Neural cell (in vitro differentiated cells): ENCODE data around the gene BTAF1. TPM values are rescaled to one million over a fixed set of nuclear protein-coding genes. Genes with fewer than 3 reads are reported as not detected.

Source experiments
- H2AFZ ChIP-seq: fragments of 200-600, 300-800 bp; sonication (generic), shearing (Covaris generic); 2 replicates; pipeline ENCODE4 v1.6.0; 2014; ENCODE audit warnings: low read depth, mild to moderate bottlenecking, antibody characterized with exemption, low read length, moderate library complexity
- H3F3A ChIP-seq: fragments of 200-600 bp; shearing (Covaris generic); 2 replicates; pipeline ENCODE4 v1.6.1; 2016; ENCODE audit warnings: mild to moderate bottlenecking, moderate library complexity, mixed read lengths, antibody characterized with exemption, low read length; ENCODE audit not compliant: insufficient read depth, poor library complexity, severe bottlenecking
- H3K27ac ChIP-seq: fragments of 200-600, 300-800 bp; sonication (generic), shearing (Covaris generic); 2 replicates; pipeline ENCODE4 v1.5.1; 2014; ENCODE audit warnings: mild to moderate bottlenecking, low read length, moderate library complexity
- H3K27me3 ChIP-seq: fragments of 300-800, 200-600 bp; sonication (generic), shearing (Covaris generic); 2 replicates; pipeline ENCODE4 v1.6.0; 2014; ENCODE audit warnings: mild to moderate bottlenecking, low read depth, low read length, moderate library complexity; ENCODE audit not compliant: insufficient read depth
- H3K36me3 ChIP-seq: fragments of 300-800, 200-600 bp; sonication (generic), shearing (Covaris generic); 2 replicates; pipeline ENCODE4 v1.5.1; 2014; ENCODE audit warnings: mild to moderate bottlenecking, antibody characterized with exemption, low read length, moderate library complexity; ENCODE audit not compliant: insufficient read depth
- H3K4me2 ChIP-seq: fragments of 300-800, 200-600 bp; sonication (generic), shearing (Covaris generic); 2 replicates; pipeline ENCODE4 v1.6.0; 2014; ENCODE audit warnings: mild to moderate bottlenecking, low read length
- H3K4me3 ChIP-seq: fragments of 300-800, 200-600 bp; sonication (generic), shearing (Covaris generic); 2 replicates; pipeline ENCODE4 v1.5.1; 2014; ENCODE audit warnings: mild to moderate bottlenecking, low read length, moderate library complexity
- H3K79me2 ChIP-seq: fragments of 200-600 bp; shearing (Covaris generic); replicated peaks from 2 replicates; pipeline ENCODE4 v1.6.0; 2014; ENCODE audit warnings: mild to moderate bottlenecking, low read length, moderate library complexity; ENCODE audit not compliant: insufficient read depth
- H3K9ac ChIP-seq: fragments of 300-800, 200-600 bp; sonication (generic), shearing (Covaris generic); 2 replicates; pipeline ENCODE4 v1.6.1; 2016; ENCODE audit warnings: mild to moderate bottlenecking, low read length, mixed read lengths
- H3K9me2 ChIP-seq: fragments of 200-600 bp; shearing (Covaris generic); 2 replicates; pipeline ENCODE4 v1.6.1; 2016; ENCODE audit warnings: mild to moderate bottlenecking, low read length, mixed read lengths; ENCODE audit not compliant: insufficient read depth
- H3K9me3 ChIP-seq: fragments of 200-600, 300-800 bp; sonication (generic), shearing (Covaris generic); 2 replicates; pipeline ENCODE4 v1.6.1; 2016; ENCODE audit warnings: mild to moderate bottlenecking, mixed run types, low read length, moderate library complexity, mixed read lengths
- H4K20me1 ChIP-seq: fragments of 200-600 bp; shearing (Covaris generic); 2 replicates; pipeline ENCODE4 v1.6.1; 2016; ENCODE audit warnings: mild to moderate bottlenecking, mixed run types; ENCODE audit not compliant: insufficient read depth
- CTCF ChIP-seq: fragments of 450-650 bp; IDR thresholded peaks from 2 replicates; pipeline ENCODE4 v1.5.1; 2014; ENCODE audit warnings: antibody characterized with exemption, mild to moderate bottlenecking, moderate library complexity; ENCODE audit not compliant: poor library complexity, severe bottlenecking
- EP300 ChIP-seq: fragments of 450-650 bp; conservative IDR thresholded peaks from 2 replicates; pipeline ENCODE4 v1.6.1; 2014; ENCODE audit warnings: antibody characterized with exemption, mild to moderate bottlenecking, moderate library complexity; ENCODE audit not compliant: poor library complexity, severe bottlenecking
- EZH2 ChIP-seq: fragments of 200-600, 300-800 bp; shearing (Covaris generic), sonication (generic); IDR thresholded peaks from 2 replicates; pipeline ENCODE4 v1.6.1; 2014; ENCODE audit warnings: antibody characterized with exemption, low read length, borderline replicate concordance, mild to moderate bottlenecking; ENCODE audit not compliant: insufficient read depth, poor library complexity, severe bottlenecking
- MXI1 ChIP-seq: fragments of 450-650 bp; conservative IDR thresholded peaks from 2 replicates; pipeline ENCODE4 v1.6.1; 2014; ENCODE audit warnings: antibody characterized with exemption, mild to moderate bottlenecking; ENCODE audit not compliant: poor library complexity, severe bottlenecking
- POLR2AphosphoS5 ChIP-seq: IDR thresholded peaks from 2 replicates; pipeline ENCODE4 v1.6.1; 2012
- RAD21 ChIP-seq: fragments of 450-650 bp; conservative IDR thresholded peaks from 2 replicates; pipeline ENCODE4 v1.6.1; 2014; ENCODE audit warnings: antibody characterized with exemption, mild to moderate bottlenecking, moderate library complexity
- REST ChIP-seq: IDR thresholded peaks from 2 replicates; pipeline ENCODE4 v1.6.1; 2012; ENCODE audit warnings: borderline replicate concordance
- SMC3 ChIP-seq: fragments of 450-650 bp; conservative IDR thresholded peaks from 2 replicates; pipeline ENCODE4 v1.6.1; 2014; ENCODE audit warnings: antibody characterized with exemption, mild to moderate bottlenecking, moderate library complexity; ENCODE audit not compliant: poor library complexity
- TAF1 ChIP-seq: IDR thresholded peaks from 2 replicates; pipeline ENCODE4 v1.6.1; 2012; ENCODE audit warnings: low read depth
- polyA plus RNA-seq: library from polyadenylated mRNA; depleted of rRNA; stranded (reverse); fragments of >200 nt; gene quantifications from 2 replicates; pipeline ENCODE4 v1.2.3, GENCODE V29; 2014
- small RNA-seq, 3 experiments: library from RNA; depleted of rRNA; stranded (forward); fragments of <200 nt; gene quantifications; one replicate each; pipeline ENCODE3, GENCODE V24; 2012

Gene BTAF1
- polyA plus RNA-seq, 1 donor from 2014 or later, result 69.4 TPM

GRCh38 chr10:92079003-92079402 lies 155.4 kb downstream of the BTAF1 start:
- peaks cover 7% of the 10 kb centered on the region for H3K36me3 ChIP-seq
- TF ChIP-seq TAF1 (no peak), CTCF (no peak), SMC3 (no peak), MXI1 (no peak), EP300 (no peak), REST (no peak), EZH2 (no peak), RAD21 (no peak), POLR2AphosphoS5 (no peak)
- H2AFZ ChIP-seq, result no peak overlapping the region
- H3K27ac ChIP-seq, result no peak overlapping the region
- no peaks in the 10 kb centered on the region for H4K20me1 ChIP-seq
- no peaks in the 10 kb centered on the region for H3K79me2 ChIP-seq
- H3K9me2 ChIP-seq, result no peaks in the 10 kb centered on the region
- H3K4me3 ChIP-seq, result no peak overlapping the region
- no peak overlapping the region for H3K4me2 ChIP-seq
- H3F3A ChIP-seq, result no peaks in the 10 kb centered on the region
- no peaks in the 10 kb centered on the region for H3K9me3 ChIP-seq
- H3K27me3 ChIP-seq, result no peaks in the 10 kb centered on the region
- no peak overlapping the region for H3K9ac ChIP-seq

Small RNA genes within 50 kb of the gene (small RNA-seq; reads per million reads assigned to genes)
- gene AL359198.2 (0 reads per million in 3 experiments), gene RF00402 (0 reads per million in 3 experiments)

Other genes starting within 250 kb of the BTAF1 start
- 28.0 and 30.4 TPM in 2 replicates for gene TNKS2, start 125.3 kb upstream of the BTAF1 start, polyA plus RNA-seq
- 35.9 and 39.5 TPM in 2 replicates for gene FGFBP3, start 14.3 kb upstream of the BTAF1 start, polyA plus RNA-seq